Cardiac fibroblast (primary cell): ENCODE results near the gene CCDC40.
"Not testable (repeated sequence)": the region's sequence is repeated elsewhere in the genome, so short reads cannot be mapped to it uniquely, and the experiment has no call there.

ENCODE experiments used
- DNase-seq, 2 donors: peaks; one replicate each; pipeline versions ENCODE4 v3.0.0 to v3.0.0-alpha.2; 2010; ENCODE audit warnings: low read depth in 2 of 2
- H3K4me3 ChIP-seq, 2 donors: replicated peaks in 1 of 2; 1 replicate in 1 of 2; 2 replicates in 1 of 2; pipeline ENCODE4 v1.5.1; 2011; ENCODE audit warnings: low read depth in 2 of 2, low read length in 2 of 2, mild to moderate bottlenecking in 2 of 2, moderate library complexity in 1 of 2
- CTCF ChIP-seq: IDR thresholded peaks from one replicate; pipeline ENCODE4 v1.5.1; 2011; ENCODE audit warnings: low read depth, mild to moderate bottlenecking, low read length, inconsistent platforms

The CCDC40 gene

GRCh38 chr17:80084773-80085172 is 48.3 kb downstream of the CCDC40 start:
- no peak overlapping the region for H3K4me3 ChIP-seq
- DNase-seq = no peak
- TF ChIP-seq CTCF = no peak

GRCh38 chr17:80086081-80086480 is 49.6 kb downstream of the CCDC40 start:
- no peak for TF ChIP-seq CTCF
- no peak for DNase-seq
- no peak overlapping the region for H3K4me3 ChIP-seq

- no peak for DNase-seq
- H3K4me3 ChIP-seq = no peak overlapping the region
- no peak for TF ChIP-seq CTCF
Measured at GRCh38 chr17:80086616-80087015, 50.2 kb downstream of the CCDC40 start.

- DNase-seq = no peak
- TF ChIP-seq CTCF = no peak
- H3K4me3 ChIP-seq = no peak overlapping the region
Measured at GRCh38 chr17:80087346-80088265, 51.2 kb downstream of the CCDC40 start.

GRCh38 chr17:80089762-80090161 is 53.3 kb downstream of the CCDC40 start:
- no peak for DNase-seq
- H3K4me3 ChIP-seq = no peak overlapping the region
- TF ChIP-seq CTCF = no peak

GRCh38 chr17:80090164-80090563 is 53.7 kb downstream of the CCDC40 start:
- not testable (repeated sequence) for H3K4me3 ChIP-seq, DNase-seq

GRCh38 chr17:80091376-80091775 is 54.9 kb downstream of the CCDC40 start:
- no peak for TF ChIP-seq CTCF
- DNase-seq = no peak
- H3K4me3 ChIP-seq = no peak overlapping the region
